IMR-90 (cell line): ENCODE data around the gene TCF7L2. TPM values are rescaled to one million over a fixed set of nuclear protein-coding genes. Genes with fewer than 3 reads are reported as not detected.

Experiments
- ATAC-seq: fragments of 200-7000 bp; cut with Tn5 transposase; 2 replicates; pipeline ENCODE4 v1.9.1; 2020; ENCODE audit warnings: low read depth, mild to moderate bottlenecking, moderate library complexity
- BruUV-seq: library from RNA; stranded (reverse); fragments of 400-500 nt; replicated peaks from 2 replicates; lab custom pipeline; 2021; lab: Mats Ljungman, UMichigan
- CTCF ChIA-PET: fragments of 300-600 bp; formaldehyde crosslinking; extraction: SDS; loops from one replicate; lab custom pipeline; 2021; ENCODE audit warnings: antibody characterized with exemption; lab: Yijun Ruan, JAX
- POLR2A ChIA-PET: fragments of 300-600 bp; sonication (Branson Sonifier 250); formaldehyde crosslinking; loops from one replicate; lab custom pipeline; 2022; ENCODE audit warnings: antibody characterized with exemption; ENCODE audit not compliant: unreplicated experiment; lab: Charles Lee
- DNase-seq: peaks from one replicate; pipeline ENCODE4 v3.0.0; 2013
- H2AFZ ChIP-seq: replicated peaks from 2 replicates; pipeline ENCODE3; 2013; ENCODE audit warnings: low read length, mild to moderate bottlenecking; ENCODE audit not compliant: poor library complexity
- H2AK5ac ChIP-seq: 2 replicates; pipeline ENCODE4 v1.6.1; 2013; ENCODE audit warnings: low read depth, low read length, inconsistent platforms
- H2AK9ac ChIP-seq: replicated peaks from 2 replicates; pipeline ENCODE3; 2013; ENCODE audit warnings: mild to moderate bottlenecking, low read depth, low read length, moderate library complexity; ENCODE audit not compliant: poor library complexity
- H2BK120ac ChIP-seq: 2 replicates; pipeline ENCODE4 v1.6.1; 2013; ENCODE audit warnings: low read depth, low read length, inconsistent platforms
- H2BK15ac ChIP-seq: 3 replicates; pipeline ENCODE4 v1.6.1; 2013; ENCODE audit warnings: low read depth, low read length, inconsistent platforms
- H2BK20ac ChIP-seq: 2 replicates; pipeline ENCODE4 v1.6.1; 2013; ENCODE audit warnings: low read depth, mild to moderate bottlenecking, inconsistent platforms, low read length, moderate library complexity
- H2BK5ac ChIP-seq: 2 replicates; pipeline ENCODE4 v1.6.1; 2013; ENCODE audit warnings: mild to moderate bottlenecking, low read depth, low read length, inconsistent platforms; ENCODE audit not compliant: poor library complexity, severe bottlenecking
- H3K14ac ChIP-seq: replicated peaks from 2 replicates; pipeline ENCODE4 v1.6.1; 2013; ENCODE audit warnings: low read depth, low read length, inconsistent platforms
- H3K18ac ChIP-seq: 2 replicates; pipeline ENCODE4 v1.6.1; 2013; ENCODE audit warnings: low read depth, low read length, control low read depth
- H3K23ac ChIP-seq: 2 replicates; pipeline ENCODE4 v1.6.1; 2013; ENCODE audit warnings: low read depth, low read length, inconsistent platforms
- H3K27ac ChIP-seq: 2 replicates; pipeline ENCODE4 v1.5.1; 2013; ENCODE audit warnings: mild to moderate bottlenecking, control low read depth, low read length; ENCODE audit not compliant: insufficient read depth
- H3K27me3 ChIP-seq: 2 replicates; pipeline ENCODE4 v1.6.1; 2013; ENCODE audit warnings: low read length; ENCODE audit not compliant: control insufficient read depth, insufficient read depth
- H3K36me3 ChIP-seq: 2 replicates; pipeline ENCODE4 v1.6.1; 2013; ENCODE audit warnings: low read length, mixed read lengths; ENCODE audit not compliant: control insufficient read depth, insufficient read depth
- H3K4ac ChIP-seq: 2 replicates; pipeline ENCODE4 v1.6.1; 2013; ENCODE audit warnings: low read depth, low read length, inconsistent platforms
- H3K4me1 ChIP-seq: 2 replicates; pipeline ENCODE4 v1.6.1; 2013; ENCODE audit warnings: low read length, mixed read lengths; ENCODE audit not compliant: control insufficient read depth, insufficient read depth
- H3K4me2 ChIP-seq: 2 replicates; pipeline ENCODE4 v1.6.1; 2013; ENCODE audit warnings: low read depth, mild to moderate bottlenecking, control low read depth, low read length, moderate library complexity
- H3K4me3 ChIP-seq: 2 replicates; pipeline ENCODE4 v1.5.1; 2013; ENCODE audit warnings: low read depth, mild to moderate bottlenecking, control low read depth, low read length, moderate library complexity; ENCODE audit not compliant: insufficient read depth
- H3K56ac ChIP-seq: 2 replicates; pipeline ENCODE4 v1.6.1; 2013; ENCODE audit warnings: low read length, inconsistent platforms; ENCODE audit not compliant: insufficient read depth; ENCODE audit errors: extremely low read depth
- H3K79me1 ChIP-seq, 2 experiments: 2 replicates each; pipeline ENCODE4 v1.6.1; 2013; ENCODE audit warnings: low read length in 2 of 2, inconsistent platforms in 1 of 2, low read depth in 1 of 2
- H3K9ac ChIP-seq: 2 replicates; pipeline ENCODE4 v1.6.1; 2013; ENCODE audit warnings: low read depth, low read length, control low read depth
- H3K9me1 ChIP-seq: 2 replicates; pipeline ENCODE4 v1.6.1; 2013; ENCODE audit warnings: low read length, inconsistent platforms; ENCODE audit not compliant: insufficient read depth
- H3K9me3 ChIP-seq: 2 replicates; pipeline ENCODE4 v1.6.1; 2013; ENCODE audit warnings: low read length; ENCODE audit not compliant: control insufficient read depth, insufficient read depth
- H4K20me1 ChIP-seq: 2 replicates; pipeline ENCODE4 v1.6.1; 2013; ENCODE audit warnings: low read length, inconsistent platforms; ENCODE audit not compliant: insufficient read depth
- H4K5ac ChIP-seq: 2 replicates; pipeline ENCODE4 v1.6.1; 2013; ENCODE audit warnings: mild to moderate bottlenecking, low read depth, low read length, control low read depth
- H4K8ac ChIP-seq, 2 experiments: 2 replicates each; pipeline ENCODE4 v1.6.1; 2013; ENCODE audit warnings: low read depth in 2 of 2, low read length in 2 of 2, control low read depth in 1 of 2, inconsistent platforms in 1 of 2
- H4K91ac ChIP-seq: 2 replicates; pipeline ENCODE4 v1.6.1; 2013; ENCODE audit warnings: low read depth, low read length, inconsistent platforms; ENCODE audit not compliant: insufficient read depth
- CEBPB ChIP-seq: IDR thresholded peaks from 2 replicates; pipeline ENCODE4 v1.6.1; 2012; ENCODE audit warnings: low read depth, low read length, improper control_type of control experiment
- MXI1 ChIP-seq: IDR thresholded peaks from 2 replicates; pipeline ENCODE4 v1.6.1; 2012; ENCODE audit warnings: low read depth, mild to moderate bottlenecking, low read length, moderate library complexity, borderline replicate concordance
- WGBS, 2 experiments: methylation state at CpG; one replicate each; pipeline versions ENCODE4 v1.1.5 to v1.1.7; 2013; ENCODE audit warnings: missing lambda C conversion rate in 2 of 2; ENCODE audit not compliant: insufficient read length in 1 of 2; ENCODE audit errors: extremely low coverage in 2 of 2; 5-methylcytosine and 5-hydroxymethylcytosine counted together
- dilution Hi-C: fragments of 300-500 bp; cut with HindIII; formaldehyde crosslinking; loops from one replicate; pipeline ENCODE4 v1.14.3; 2018; ENCODE audit warnings: low sequenced_read_pairs; ENCODE audit not compliant: unreplicated experiment
- in situ Hi-C: fragments of 300-500 bp; cut with MboI; formaldehyde crosslinking; loops from 3 replicates; pipeline ENCODE4 v1.14.3; 2019; ENCODE audit warnings: low sequenced_read_pairs, inconsistent platforms, mixed read lengths
- intact Hi-C: fragments of 100-400 bp; cut with micrococcal nuclease; formaldehyde crosslinking; loops from 2 replicates; pipeline ENCODE4 v1.10.0; 2022
- polyA plus RNA-seq, 3 experiments: library from polyadenylated mRNA; depleted of rRNA; stranded (reverse); fragments of >200 nt; gene quantifications; 2 replicates each; pipeline ENCODE4 v1.2.3, GENCODE V29; 2012; ENCODE audit warnings: low replicate concordance in 1 of 3
- total RNA-seq: library from RNA; depleted of rRNA; stranded (reverse); fragments of >200 nt; gene quantifications from 2 replicates; pipeline ENCODE4 v1.2.3, GENCODE V29; 2012

TCF7L2 gene
- total and polyA plus RNA-seq, 2 of the 4 experiments (the other 2 are of a cell fraction): 1.3 to 12.2 TPM

- POLR2A ChIA-PET: no interaction called here
- ATAC-seq: peak; percentile 53
- H3K79me1 ChIP-seq: peaks cover 43 to 85% of the 10 kb centered on the region in 2 experiments
Observed at GRCh38 chr10:112985690-112986543, 35.9 kb downstream of the TCF7L2 start.

More at GRCh38 chr10:112985690-112986543, 35.9 kb downstream of the TCF7L2 start:
- dilution Hi-C loops (no loop called here), intact Hi-C loops (no loop called here), in situ Hi-C loops (no loop called here)
- no TSS peak for BruUV-seq
- no CpG with 5 or more reads among the region's 7 CpGs for WGBS, 2 experiments
- Histone ChIP-seq H3K4me2 (peak overlapping the region; percentile 57), H3K4ac (peak overlapping the region; percentile 39; the same call in 1 of the 2 replicates), H3K23ac (0 out of 2 replicates have a peak overlapping the region, but pooled peaks have one; percentile 20), H4K8ac (no peak overlapping the region), H3K27me3 (no peaks in the 10 kb centered on the region), H2BK120ac (no peak overlapping the region), H3K14ac (peak overlapping the region; percentile 65), H3K4me3 (no peak overlapping the region), H3K18ac (no peak overlapping the region), H2AK9ac (no peak overlapping the region), H4K5ac (no peak overlapping the region), H3K9ac (no peak overlapping the region), H3K9me1 (peaks cover 13% of the 10 kb centered on the region), H4K91ac (no peak overlapping the region), H3K9me3 (no peaks in the 10 kb centered on the region), H3K27ac (no peak overlapping the region; the same call in 1 of the 2 replicates), H2AK5ac (no peak overlapping the region), H3K4me1 (peaks cover 11% of the 10 kb centered on the region), H4K20me1 (peaks cover 45% of the 10 kb centered on the region), H3K56ac (no peak overlapping the region), H2BK15ac (no peak overlapping the region), H2AFZ (no peak overlapping the region), H2BK5ac (no peak overlapping the region), H3K36me3 (peaks cover 3% of the 10 kb centered on the region), H2BK20ac (no peak overlapping the region)
- CTCF ChIA-PET: interaction anchor here (0.5 to 1.0 kb wide), 3 partner anchors 58 to 140 kb away, joined by 3 to 4 read pairs (median 3); no protein-coding TSS in a partner anchor
- peak; percentile 63 for DNase-seq
- TF ChIP-seq MXI1 (no peak), CEBPB (peak; percentile 13; the same call in 1 of the 2 replicates)
